Measurements from ENCODE around the gene GCNT2.

DNA sequence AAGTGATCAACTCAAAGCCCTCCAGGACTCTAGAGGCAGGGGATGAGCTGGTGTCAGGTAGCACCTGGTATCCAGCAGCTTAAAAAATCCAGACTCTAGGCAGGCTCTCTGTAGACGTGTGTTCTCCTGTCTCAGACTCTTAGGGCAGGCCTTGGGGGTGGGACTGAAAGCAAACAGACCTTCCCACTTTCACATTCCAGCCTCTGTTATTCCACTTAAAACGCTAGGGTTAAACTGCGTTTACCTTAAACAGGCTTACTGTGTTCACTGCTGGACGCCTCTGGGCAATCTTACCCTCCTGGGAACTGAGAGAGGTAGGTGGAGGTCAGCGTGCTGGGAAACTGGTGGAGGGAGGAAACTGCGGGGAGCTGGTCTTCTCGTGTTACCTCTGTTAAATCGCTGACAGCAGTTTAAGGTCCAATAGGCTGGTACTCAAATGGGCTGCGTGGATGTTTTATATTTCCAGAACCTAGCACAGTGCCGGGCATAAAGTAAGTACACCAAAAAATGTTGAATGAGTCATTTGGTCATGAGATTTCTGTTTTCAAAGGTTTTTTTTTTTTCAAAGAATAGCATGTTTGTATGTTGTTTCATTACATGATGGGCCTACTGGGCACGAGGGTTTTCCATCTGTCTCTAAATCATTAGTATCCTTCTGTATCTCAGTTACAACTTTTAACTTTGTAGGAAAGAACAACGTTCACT, at the start of gene GCNT2:
- TF ChIP-seq, protein P1, sequence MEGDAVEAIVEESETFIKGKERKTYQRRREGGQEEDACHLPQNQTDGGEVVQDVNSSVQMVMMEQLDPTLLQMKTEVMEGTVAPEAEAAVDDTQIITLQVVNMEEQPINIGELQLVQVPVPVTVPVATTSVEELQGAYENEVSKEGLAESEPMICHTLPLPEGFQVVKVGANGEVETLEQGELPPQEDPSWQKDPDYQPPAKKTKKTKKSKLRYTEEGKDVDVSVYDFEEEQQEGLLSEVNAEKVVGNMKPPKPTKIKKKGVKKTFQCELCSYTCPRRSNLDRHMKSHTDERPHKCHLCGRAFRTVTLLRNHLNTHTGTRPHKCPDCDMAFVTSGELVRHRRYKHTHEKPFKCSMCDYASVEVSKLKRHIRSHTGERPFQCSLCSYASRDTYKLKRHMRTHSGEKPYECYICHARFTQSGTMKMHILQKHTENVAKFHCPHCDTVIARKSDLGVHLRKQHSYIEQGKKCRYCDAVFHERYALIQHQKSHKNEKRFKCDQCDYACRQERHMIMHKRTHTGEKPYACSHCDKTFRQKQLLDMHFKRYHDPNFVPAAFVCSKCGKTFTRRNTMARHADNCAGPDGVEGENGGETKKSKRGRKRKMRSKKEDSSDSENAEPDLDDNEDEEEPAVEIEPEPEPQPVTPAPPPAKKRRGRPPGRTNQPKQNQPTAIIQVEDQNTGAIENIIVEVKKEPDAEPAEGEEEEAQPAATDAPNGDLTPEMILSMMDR (IDR thresholded peaks at IDR 0.05), result no peak
- TF ChIP-seq POLR2A (IDR thresholded peaks at IDR 0.05) (peak in 3 of 4 donors; percentile 36 to 78 (median 58)), POLR2AphosphoS5 (IDR thresholded peaks at IDR 0.05) (peak; percentile 48 to 70), EP300 (IDR thresholded peaks at IDR 0.05) (no peak)

All from upper lobe of left lung (tissue), 4 donors.